ENCODE measurements around the gene TXLNB. TPM values are rescaled to one million over a fixed set of nuclear protein-coding genes. Genes with fewer than 3 reads are reported as not detected.
"Not testable (repeated sequence)": the region's sequence is repeated elsewhere in the genome, so short reads cannot be mapped to it uniquely, and the experiment has no call there.

TXLNB gene
- total and polyA plus RNA-seq, 10 donors, result 1.2 to 6.6 (median 3.1) TPM

DNA sequence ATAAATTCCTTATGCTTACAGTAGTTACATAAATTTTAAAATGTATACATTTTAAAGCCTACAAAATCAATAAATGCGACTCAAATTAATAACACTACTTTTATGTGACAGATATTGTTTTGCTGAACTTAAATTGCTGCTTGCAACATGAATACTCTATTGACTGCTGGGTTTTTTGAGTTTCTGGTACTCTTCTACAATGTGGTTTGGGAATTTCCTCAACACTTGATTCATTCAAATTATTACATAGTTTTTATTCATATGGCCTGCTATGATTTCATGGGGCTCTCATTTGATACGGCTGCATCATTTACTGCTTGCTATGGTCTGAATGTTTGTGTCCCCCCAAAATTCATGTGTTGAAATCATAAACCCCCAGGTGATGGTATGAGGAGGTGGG, 2.3 kb upstream of the TXLNB start:
- no peak for DNase-seq
- Histone ChIP-seq H3K27me3 (replicated peaks in 1 of 7) (no peaks in the 10 kb centered on the region), H3K4me1 (peaks cover 19 to 81% (median 61%) of the 10 kb centered on the region in 6 donors), H3K27ac (peak overlapping the region in 4 of 8 donors; percentile 6 to 93 (median 88)), H3K4me3 (no peak overlapping the region), H3K36me3 (no peaks in the 10 kb centered on the region), H3K9me3 (no peaks in the 10 kb centered on the region)
- no peak for TF ChIP-seq POLR2AphosphoS5 (IDR thresholded peaks at IDR 0.05)
- no peak for TF ChIP-seq POLR2A (IDR thresholded peaks at IDR 0.05)
- TF ChIP-seq CTCF (IDR thresholded peaks at IDR 0.05 in 8 of 11, conservative IDR thresholded peaks at IDR 0.05 in 3 of 11), result no peak
- 71 to 80% (median 76%) methylated on average over 2 of the region's 2 CpGs for WGBS, 5 donors
- intact Hi-C loops (cut with DNase I; ENCODE audit: low total_unique reads), result no loop called here

- peaks cover 19 to 82% (median 61%) of the 10 kb centered on the region in 6 donors for H3K4me1 ChIP-seq
- peak overlapping the region in 6 of 8 donors; percentile 86 to 93 (median 89) for H3K27ac ChIP-seq
- H3K4me3 ChIP-seq; H3K36me3 ChIP-seq; intact Hi-C loops (cut with DNase I; ENCODE audit: low total_unique reads); H3K9me3 ChIP-seq; H3K27me3 ChIP-seq (replicated peaks in 1 of 7); DNase-seq: not testable (repeated sequence)
- WGBS, 5 donors, result 90 to 97% (median 95%) methylated on average over 10 of the region's 10 CpGs
These were observed 1.4 kb upstream of the TXLNB start for GRCh38 chr6:139293230-139293629.

DNA sequence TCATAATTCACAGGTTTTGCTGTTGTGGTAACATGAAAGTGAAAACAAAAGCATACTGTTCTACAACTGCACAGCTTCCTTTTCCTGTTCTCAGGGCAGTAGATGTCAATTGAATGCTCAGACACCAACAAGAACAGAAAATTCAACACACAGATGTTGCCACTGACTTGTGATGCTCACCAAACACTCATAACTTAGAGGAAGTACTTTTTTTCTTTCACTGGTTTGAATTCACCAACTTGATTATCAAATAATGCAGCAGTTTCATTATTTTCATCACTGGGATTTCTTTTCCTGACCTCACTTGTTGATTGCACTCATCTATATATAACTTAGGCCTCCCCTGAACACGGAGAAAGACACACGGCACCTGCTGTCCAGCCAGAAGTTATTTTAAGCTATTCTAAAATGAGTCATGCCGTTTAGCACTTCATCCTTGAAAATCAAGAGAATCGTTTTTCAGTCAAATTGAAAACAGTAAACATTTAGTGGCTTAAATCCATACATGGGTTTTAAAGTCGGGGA, 949 bp downstream of the TXLNB start:
- H3K4me3 ChIP-seq, result peak overlapping the region in 2 of 8 donors; percentile 16 to 48
- H3K27ac ChIP-seq, result peak overlapping the region; percentile 65 to 93 (median 89)
- peaks cover 19 to 66% (median 51%) of the 10 kb centered on the region in 6 donors for H3K4me1 ChIP-seq
- no peaks in the 10 kb centered on the region for H3K27me3 ChIP-seq (replicated peaks in 1 of 7)
- whole genome bisulfite sequencing, 5 donors, result 4 to 9% (median 6%) methylated on average over 5 of the region's 5 CpGs
- intact Hi-C loops (cut with DNase I; ENCODE audit: low total_unique reads), result no loop called here
- peak in 2 of 3 donors; percentile 16 to 83 for TF ChIP-seq POLR2AphosphoS5 (IDR thresholded peaks at IDR 0.05)
- TF ChIP-seq CTCF (IDR thresholded peaks at IDR 0.05 in 8 of 11, conservative IDR thresholded peaks at IDR 0.05 in 3 of 11), result no peak
- TF ChIP-seq POLR2A (IDR thresholded peaks at IDR 0.05), result peak in 1 of 3 donors; percentile 54
- H3K36me3 ChIP-seq, result peaks cover 0 to 18% (median 0%) of the 10 kb centered on the region in 6 donors
- no peak for DNase-seq
- H3K9me3 ChIP-seq, result no peaks in the 10 kb centered on the region

DNA sequence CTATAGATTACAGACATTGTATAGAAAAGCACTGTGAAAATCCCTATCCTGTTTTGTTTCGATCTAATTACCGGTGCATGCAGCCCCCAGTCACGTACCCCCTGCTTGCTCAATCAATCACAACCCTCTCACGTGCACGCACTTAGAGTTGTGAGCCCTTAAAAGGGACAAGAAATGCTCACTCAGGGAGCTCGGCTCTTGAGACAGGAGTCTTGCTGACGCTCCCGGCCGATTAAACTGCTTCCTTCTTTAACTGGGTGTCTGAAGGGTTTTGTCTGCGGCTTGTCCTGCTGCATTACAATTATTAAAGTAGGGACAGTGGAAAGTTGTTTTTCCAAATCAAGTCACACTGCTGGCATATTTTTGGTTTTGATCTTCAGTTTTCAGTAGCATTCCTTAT, 2.6 kb downstream of the TXLNB start:
- H3K27ac ChIP-seq, result peak overlapping the region in 4 of 8 donors; percentile 86 to 93 (median 90)
- no peaks in the 10 kb centered on the region for H3K27me3 ChIP-seq (replicated peaks in 1 of 7)
- H3K4me3 ChIP-seq, result no peak overlapping the region
- intact Hi-C loops (cut with DNase I; ENCODE audit: low total_unique reads), result no loop called here
- H3K36me3 ChIP-seq, result peaks cover 0 to 23% (median 0%) of the 10 kb centered on the region in 6 donors
- WGBS, 5 donors, result 93 to 95% (median 93%) methylated on average over 10 of the region's 10 CpGs
- TF ChIP-seq POLR2AphosphoS5 (IDR thresholded peaks at IDR 0.05) (no peak), CTCF (IDR thresholded peaks at IDR 0.05 in 8 of 11, conservative IDR thresholded peaks at IDR 0.05 in 3 of 11) (no peak), POLR2A (IDR thresholded peaks at IDR 0.05) (no peak)
- no peak for DNase-seq
- no peaks in the 10 kb centered on the region for H3K9me3 ChIP-seq
- peaks cover 19 to 52% (median 41%) of the 10 kb centered on the region in 6 donors for H3K4me1 ChIP-seq

All from spleen (tissue), 11 donors.